HCT116 (cell line): ENCODE results near the gene SH2B3. TPM values are rescaled to one million over a fixed set of nuclear protein-coding genes. Genes with fewer than 3 reads are reported as not detected.

Source experiments
- ATAC-seq: fragments of 200-7000 bp; cut with Tn5 transposase; 2 replicates; pipeline ENCODE4 v1.9.1; 2020; ENCODE audit warnings: mild to moderate bottlenecking, moderate library complexity
- BruUV-seq: library from RNA; stranded (reverse); fragments of 400-500 nt; replicated peaks from 2 replicates; lab custom pipeline; 2021; lab: Mats Ljungman, UMichigan
- CTCF ChIA-PET: fragments of 300-600 bp; sonication (Branson Sonifier 250); formaldehyde crosslinking; loops from one replicate; lab custom pipeline; 2021; ENCODE audit warnings: antibody characterized with exemption; lab: Charles Lee
- POLR2A ChIA-PET: fragments of 300-600, 350-600 bp; sonication (Branson Sonifier 250); formaldehyde crosslinking; loops from one replicate; lab custom pipeline; 2021; ENCODE audit warnings: antibody characterized with exemption; lab: Charles Lee
- RAD21 ChIA-PET, 2 experiments: fragments of 300-600 bp; sonication (Branson Sonifier 250); formaldehyde crosslinking; loops; one replicate each; lab custom pipeline; 2023; ENCODE audit warnings: low total read pairs in 2 of 2; ENCODE audit not compliant: uncharacterized antibody in 2 of 2, unreplicated experiment in 2 of 2, low non-redundant PET in 1 of 2; lab: Charles Lee
- DNase-seq: peaks from one replicate; pipeline ENCODE4 v3.0.0-alpha.2; 2010; ENCODE audit warnings: low read depth, low spot score
- H2AFZ ChIP-seq: fragments of 200-600 bp; shearing (Covaris generic), sonication (generic); 2 replicates; pipeline ENCODE4 v1.6.1; 2017; ENCODE audit warnings: low read depth, mixed run types, mixed read lengths, antibody characterized with exemption, low read length; ENCODE audit not compliant: poor library complexity, severe bottlenecking
- H3K27ac ChIP-seq: 2 replicates; pipeline ENCODE4 v1.5.1; 2012; ENCODE audit warnings: low read depth, low read length
- H3K27me3 ChIP-seq: fragments of 200-600 bp; sonication (generic); 2 replicates; pipeline ENCODE4 v1.6.1; 2016; ENCODE audit warnings: mixed run types, low read length, mixed read lengths; ENCODE audit not compliant: insufficient read depth
- H3K36me3 ChIP-seq, 2 experiments: fragments of 200-500 bp in 1 of 2; fragments of 200-600 bp in 1 of 2; sonication (Bioruptor generic) in 1 of 2; sonication (generic) in 1 of 2; 2 replicates each; pipeline versions ENCODE4 v1.5.1 to v1.6.1; 2014 to 2016; ENCODE audit warnings: low read length in 2 of 2, inconsistent platforms in 1 of 2, mixed read lengths in 1 of 2, mixed run types in 1 of 2; ENCODE audit not compliant: insufficient read depth in 2 of 2, control insufficient read depth in 1 of 2
- H3K4me1 ChIP-seq, 2 experiments: fragments of 200-600 bp in 1 of 2; sonication (generic) in 1 of 2; 2 replicates each; pipeline versions ENCODE4 v1.5.1 to v1.6.1; 2012 to 2017; ENCODE audit warnings: low read length in 2 of 2, inconsistent platforms in 1 of 2, mild to moderate bottlenecking in 1 of 2, mixed read lengths in 1 of 2, mixed run types in 1 of 2, moderate library complexity in 1 of 2; ENCODE audit not compliant: insufficient read depth in 2 of 2, control insufficient read depth in 1 of 2
- H3K4me2 ChIP-seq: fragments of 200-600 bp; sonication (generic); 2 replicates; pipeline ENCODE4 v1.6.1; 2017; ENCODE audit warnings: mixed run types, low read length, mixed read lengths
- H3K4me3 ChIP-seq, 2 experiments: fragments of 200-600 bp in 1 of 2; sonication (generic) in 1 of 2; replicated peaks in 1 of 2; 2 replicates each; pipeline ENCODE4 v1.5.1; 2011 to 2016; ENCODE audit warnings: low read length in 2 of 2, control low read depth in 1 of 2, low read depth in 1 of 2, mild to moderate bottlenecking in 1 of 2, mixed read lengths in 1 of 2, mixed run types in 1 of 2
- H3K79me2 ChIP-seq: fragments of 200-600 bp; sonication (generic); 2 replicates; pipeline ENCODE4 v1.6.1; 2017; ENCODE audit warnings: mild to moderate bottlenecking, mixed run types, low read length, moderate library complexity, mixed read lengths; ENCODE audit not compliant: insufficient read depth
- H3K9ac ChIP-seq: fragments of 200-600 bp; sonication (generic); 2 replicates; pipeline ENCODE4 v1.6.1; 2016; ENCODE audit warnings: low read length, mixed read lengths
- H3K9me2 ChIP-seq: fragments of 200-600 bp; sonication (generic), shearing (Covaris generic); 2 replicates; pipeline ENCODE4 v1.6.1; 2017; ENCODE audit warnings: mixed run types, mild to moderate bottlenecking, moderate library complexity; ENCODE audit not compliant: insufficient read depth
- H3K9me3 ChIP-seq, 2 experiments: fragments of 200-500 bp in 1 of 2; fragments of 200-600 bp in 1 of 2; sonication (Bioruptor generic) in 1 of 2; sonication (generic) in 1 of 2; 2 replicates each; pipeline ENCODE4 v1.6.1; 2014 to 2017; ENCODE audit warnings: low read length in 2 of 2, mixed read lengths in 2 of 2, inconsistent platforms in 1 of 2, low read depth in 1 of 2, mild to moderate bottlenecking in 1 of 2, mixed run types in 1 of 2, moderate library complexity in 1 of 2; ENCODE audit not compliant: control insufficient read depth in 1 of 2, insufficient read depth in 1 of 2
- H4K20me1 ChIP-seq: fragments of 200-600 bp; sonication (generic), shearing (Covaris generic); 2 replicates; pipeline ENCODE4 v1.6.1; 2017; ENCODE audit warnings: mixed run types, mild to moderate bottlenecking, moderate library complexity; ENCODE audit not compliant: insufficient read depth
- CEBPB ChIP-seq: IDR thresholded peaks from 2 replicates; pipeline ENCODE4 v1.6.1; 2012; ENCODE audit warnings: low read depth
- EGR1 ChIP-seq: IDR thresholded peaks from 2 replicates; pipeline ENCODE4 v1.6.1; 2012; ENCODE audit warnings: low read depth
- FOSL1 ChIP-seq: IDR thresholded peaks from 2 replicates; pipeline ENCODE4 v1.6.1; 2012; ENCODE audit warnings: low read depth
- JUND ChIP-seq: IDR thresholded peaks from 2 replicates; pipeline ENCODE4 v1.6.1; 2012
- POLR2A ChIP-seq: IDR thresholded peaks from 2 replicates; pipeline ENCODE4 v1.7.0; 2011; ENCODE audit warnings: borderline replicate concordance; ENCODE audit not compliant: insufficient read depth, insufficient read length; ENCODE audit errors: extremely low read depth
- POLR2AphosphoS5 ChIP-seq: IDR thresholded peaks from 2 replicates; pipeline ENCODE4 v1.6.1; 2011; ENCODE audit warnings: mild to moderate bottlenecking, low read depth, low read length, moderate library complexity
- RAD21 ChIP-seq: IDR thresholded peaks from 2 replicates; pipeline ENCODE4 v1.6.1; 2012; ENCODE audit warnings: low read depth, mild to moderate bottlenecking
- SP1 ChIP-seq: IDR thresholded peaks from 2 replicates; pipeline ENCODE4 v1.6.1; 2012; ENCODE audit warnings: low read depth
- TCF7L2 ChIP-seq: IDR thresholded peaks from 2 replicates; pipeline ENCODE4 v1.7.0; 2011; ENCODE audit warnings: borderline replicate concordance, inconsistent platforms; ENCODE audit not compliant: insufficient read depth, insufficient read length; ENCODE audit errors: extremely low read depth
- ZFX ChIP-seq: fragments of 450-650 bp; IDR thresholded peaks from 2 replicates; pipeline ENCODE4 v1.6.1; 2017
- intact Hi-C: fragments of 100-400 bp; cut with micrococcal nuclease; formaldehyde crosslinking; loops from 2 replicates; pipeline ENCODE4 v1.10.0; 2022
- total RNA-seq: library from RNA; stranded (reverse); gene quantifications from one replicate; pipeline ENCODE4 v1.2.1, GENCODE V29; 2021; ENCODE audit not compliant: unreplicated experiment
- TF ChIP-seq, protein P1 (sequence below): IDR thresholded peaks from 2 replicates; pipeline ENCODE4 v1.6.1; 2012
- TF ChIP-seq, protein P2 (sequence below): IDR thresholded peaks from 2 replicates; pipeline ENCODE4 v1.6.1; 2012

Gene SH2B3
- total RNA-seq, 1 experiment from 2014 or later = 17.3 TPM

DNA sequence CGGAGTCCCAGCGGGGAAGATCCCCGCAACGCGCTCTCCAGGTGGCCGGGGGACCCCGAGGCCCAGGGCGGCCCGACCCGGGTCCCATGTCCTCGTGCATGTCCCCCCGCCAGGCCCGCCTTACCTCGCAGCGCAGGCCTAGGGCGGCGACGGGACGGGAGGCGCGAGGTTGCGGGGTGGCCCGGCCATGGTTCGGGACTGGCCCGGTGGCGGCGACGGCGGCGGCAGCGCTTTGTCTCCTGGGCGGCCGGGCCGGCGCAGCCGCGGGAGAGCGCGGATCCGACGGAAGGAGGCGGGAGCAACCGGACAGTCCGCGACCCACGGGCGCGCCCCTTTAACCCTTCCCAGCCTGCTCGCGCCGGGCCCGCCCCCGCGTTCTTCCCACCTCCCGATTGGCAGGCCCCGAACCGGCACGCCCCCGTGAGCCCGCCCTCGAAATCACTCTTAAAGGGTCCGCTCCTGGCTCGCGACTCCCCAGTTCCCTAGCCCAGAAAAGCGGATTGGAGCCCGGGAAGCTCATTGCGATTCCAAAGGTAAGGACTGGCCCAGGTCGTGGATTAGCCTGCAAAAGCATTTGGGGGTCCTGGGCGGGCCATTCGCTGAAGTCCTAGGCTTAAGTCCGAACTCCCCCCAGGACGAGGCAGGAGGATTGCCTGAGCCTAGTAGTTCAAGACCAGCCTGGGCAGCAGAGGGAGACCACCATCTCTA is 36.8 kb upstream of the SH2B3 start, which contains the start of gene PHETA1:
PHETA1 (minus strand) TSS at position 308 of the 708 bp plus-strand sequence. CDS start 5,668 bp downstream, outside the sequence.
- no peaks in the 10 kb centered on the region for H3K9me3 ChIP-seq
- RAD21 ChIA-PET = interaction anchor here in 1 of 2 experiments (1.5 kb wide), 1 partner anchor 28 kb away, joined by 8 read pairs; no protein-coding TSS in a partner anchor
- peak within 1 kb of the TSS; percentile 73 to 83 for H3K4me3 ChIP-seq
- peaks cover 4 to 25% of the 10 kb centered on the region in 2 experiments; a peak in 3 of 4 replicates for H3K4me1 ChIP-seq
- TF ChIP-seq POLR2AphosphoS5 = peak; percentile 72
- TF ChIP-seq EGR1 = peak; percentile 97
- TF ChIP-seq TCF7L2 = peak; percentile 7
- TF ChIP-seq JUND = no peak
- TF ChIP-seq ZFX = peak; percentile 76; the same call in 1 of the 2 replicates
- TF ChIP-seq, protein P1, sequence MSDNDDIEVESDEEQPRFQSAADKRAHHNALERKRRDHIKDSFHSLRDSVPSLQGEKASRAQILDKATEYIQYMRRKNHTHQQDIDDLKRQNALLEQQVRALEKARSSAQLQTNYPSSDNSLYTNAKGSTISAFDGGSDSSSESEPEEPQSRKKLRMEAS = peak; percentile 86
- no peak for TF ChIP-seq FOSL1
- TF ChIP-seq RAD21 = no peak
- no peak for TF ChIP-seq CEBPB
- TF ChIP-seq POLR2A = no peak
- peak; percentile 93 for TF ChIP-seq SP1
- TF ChIP-seq, protein P2, sequence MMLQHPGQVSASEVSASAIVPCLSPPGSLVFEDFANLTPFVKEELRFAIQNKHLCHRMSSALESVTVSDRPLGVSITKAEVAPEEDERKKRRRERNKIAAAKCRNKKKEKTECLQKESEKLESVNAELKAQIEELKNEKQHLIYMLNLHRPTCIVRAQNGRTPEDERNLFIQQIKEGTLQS = no peak
- peak within 1 kb of the TSS; percentile 46; the same call in 1 of the 2 replicates for H3K27ac ChIP-seq
- H3K9me2 ChIP-seq = no peaks in the 10 kb centered on the region
- DNase-seq (peak; percentile 55), ATAC-seq (peak; percentile 91)
- intact Hi-C loops = no loop called here
- H3K27me3 ChIP-seq = no peaks in the 10 kb centered on the region
- H3K36me3 ChIP-seq = no peaks in the 10 kb centered on the region
- H3K79me2 ChIP-seq = no peaks in the 10 kb centered on the region
- no TSS peak for BruUV-seq
- peak within 1 kb of the TSS; percentile 72 for H3K9ac ChIP-seq
- peak within 1 kb of the TSS; percentile 24 for H2AFZ ChIP-seq
- H4K20me1 ChIP-seq = no peaks in the 10 kb centered on the region
- CTCF ChIA-PET = interaction anchor here (1.0 to 1.7 kb wide), 3 partner anchors 28 to 161 kb away, joined by 3 to 11 read pairs (median 5); no protein-coding TSS in a partner anchor
- peak within 1 kb of the TSS; percentile 81 for H3K4me2 ChIP-seq
- POLR2A ChIA-PET = interaction anchor here (1.2 kb wide), 1 partner anchor 10 kb away, joined by 4 read pairs; no protein-coding TSS in a partner anchor
